SKM-1 treated with dmso at 0.1 percent for 144 hours (cell line): ENCODE data around the gene CD70.
"Not testable (repeated sequence)": the region's sequence is repeated elsewhere in the genome, so short reads cannot be mapped to it uniquely, and the experiment has no call there.

ENCODE experiments used
- DNase-seq: peaks from one replicate; lab custom pipeline; 2025; ENCODE audit not compliant: unreplicated experiment; lab: John Stamatoyannopoulos, UW

The CD70 gene

GRCh38 chr19:6598254-6598892 lies 7.4 kb upstream of the CD70 start:
- DNase-seq = not testable (repeated sequence)

- not testable (repeated sequence) for DNase-seq
Observed at GRCh38 chr19:6597471-6598253, 6.7 kb upstream of the CD70 start.

GRCh38 chr19:6596621-6597020 lies 5.7 kb upstream of the CD70 start:
- no peak for DNase-seq

- no peak for DNase-seq
Observed at GRCh38 chr19:6593651-6594416, 2.9 kb upstream of the CD70 start.

GRCh38 chr19:6590258-6590826 lies 608 bp downstream of the CD70 start:
- DNase-seq = no peak

GRCh38 chr19:6589711-6590257 lies 1.2 kb downstream of the CD70 start:
- DNase-seq = no peak

GRCh38 chr19:6588508-6589345 lies 2.2 kb downstream of the CD70 start:
- peak; percentile 53 for DNase-seq

- no peak for DNase-seq
Observed at GRCh38 chr19:6587998-6588507, 2.9 kb downstream of the CD70 start.

GRCh38 chr19:6587093-6587820 lies 3.7 kb downstream of the CD70 start:
- DNase-seq = no peak

- DNase-seq = no peak
Observed at GRCh38 chr19:6586726-6587092, 4.2 kb downstream of the CD70 start.

GRCh38 chr19:6586056-6586455 lies 4.9 kb downstream of the CD70 start:
- DNase-seq = no peak

- DNase-seq = not testable (repeated sequence)
Observed at GRCh38 chr19:6582515-6583484, 8.2 kb downstream of the CD70 start.

- DNase-seq = no peak
Observed at GRCh38 chr19:6580313-6580712, 10.6 kb downstream of the CD70 start.

GRCh38 chr19:6579450-6580178 lies 11.3 kb downstream of the CD70 start:
- DNase-seq = no peak

- peak; percentile 92 for DNase-seq
Observed at GRCh38 chr19:6577476-6578125, 13.3 kb downstream of the CD70 start.

- no peak for DNase-seq
Observed at GRCh38 chr19:6576869-6577475, 14.0 kb downstream of the CD70 start.

GRCh38 chr19:6573350-6573749 lies 17.6 kb downstream of the CD70 start:
- DNase-seq = no peak
